Natural killer cell (primary cell): ENCODE data around the gene TTC7B. TPM values are rescaled to one million over a fixed set of nuclear protein-coding genes. Genes with fewer than 3 reads are reported as not detected.

Experiments
- ATAC-seq, 3 donors: fragments of 150-1000 bp in 2 of 3; fragments of 200-7000 bp in 1 of 3; cut with Tn5 transposase; 1 replicate in 1 of 3; 2 replicates in 2 of 3; pipeline ENCODE4 v1.10.0; 2021; ENCODE audit warnings: mild to moderate bottlenecking in 2 of 3, moderate library complexity in 2 of 3
- DNase-seq, 2 donors: peaks; one replicate each; pipeline versions ENCODE4 v3.0.0 to v3.0.0-alpha.2; 2013 to 2021; ENCODE audit warnings: mixed read lengths in 1 of 2
- H3K27ac ChIP-seq: one replicate; pipeline ENCODE4 v1.5.1; 2013; ENCODE audit warnings: mild to moderate bottlenecking, low read length
- H3K27me3 ChIP-seq: one replicate; pipeline ENCODE4 v1.6.1; 2013; ENCODE audit warnings: low read length; ENCODE audit not compliant: control insufficient read depth, insufficient read depth
- H3K36me3 ChIP-seq: one replicate; pipeline ENCODE4 v1.6.1; 2013; ENCODE audit warnings: low read length; ENCODE audit not compliant: control insufficient read depth, insufficient read depth
- H3K4me1 ChIP-seq: one replicate; pipeline ENCODE4 v1.6.1; 2013; ENCODE audit warnings: low read length; ENCODE audit not compliant: control insufficient read depth, insufficient read depth
- H3K4me3 ChIP-seq: one replicate; pipeline ENCODE4 v1.5.1; 2013; ENCODE audit warnings: low read length
- H3K9me3 ChIP-seq: one replicate; pipeline ENCODE4 v1.6.1; 2013; ENCODE audit warnings: low read length; ENCODE audit not compliant: control insufficient read depth, insufficient read depth
- H3K27ac Mint-ChIP-seq, 2 donors: one replicate each; pipeline ENCODE4 v1.8.0; 2022; ENCODE audit warnings: mild to moderate bottlenecking in 2 of 2, mixed read lengths in 2 of 2, moderate library complexity in 1 of 2
- H3K27me3 Mint-ChIP-seq, 2 donors: one replicate each; pipeline ENCODE4 v1.8.0; 2022; ENCODE audit warnings: low read depth in 2 of 2, mixed read lengths in 2 of 2
- H3K36me3 Mint-ChIP-seq: one replicate; pipeline ENCODE4 v1.8.0; 2022; ENCODE audit warnings: mixed read lengths
- H3K4me1 Mint-ChIP-seq, 2 donors: one replicate each; pipeline ENCODE4 v1.8.0; 2022; ENCODE audit warnings: mixed read lengths in 2 of 2
- H3K4me3 Mint-ChIP-seq: one replicate; pipeline ENCODE4 v1.8.0; 2022; ENCODE audit warnings: mild to moderate bottlenecking, moderate library complexity, mixed read lengths
- H3K9me3 Mint-ChIP-seq, 2 donors: one replicate each; pipeline ENCODE4 v1.8.0; 2022; ENCODE audit warnings: mixed read lengths in 2 of 2
- WGBS: methylation state at CpG from one replicate; pipeline ENCODE4 v1.1.7; 2013; ENCODE audit warnings: missing lambda C conversion rate; ENCODE audit not compliant: insufficient coverage; 5-methylcytosine and 5-hydroxymethylcytosine counted together
- intact Hi-C: fragments of 100-400 bp; cut with micrococcal nuclease; formaldehyde crosslinking; loops from one replicate; pipeline ENCODE4 v1.14.2; 2022
- total RNA-seq, 4 donors: library from RNA; stranded (reverse); fragments of 120-200 nt in 1 of 4; gene quantifications; one replicate each; pipeline versions ENCODE4 v1.2.3 to v1.2.4, GENCODE V29; 2013 to 2022
- TF ChIP-seq, protein P1 (sequence below): fragments of 200-600 bp; IDR thresholded peaks from one replicate; pipeline ENCODE4 v1.8.0; 2022; ENCODE audit warnings: antibody characterized with exemption

The TTC7B gene
- total RNA-seq, 3 donors from 2014 or later (not counting 1 experiment from before 2014, with no cell fraction given): 1.7 to 17.2 (median 5.9) TPM

GRCh38 chr14:90523544-90523943, 292.7 kb downstream of the TTC7B start:
- Mint-ChIP-seq H3K4me1 (no peaks in the 10 kb centered on the region), H3K36me3 (no peaks in the 10 kb centered on the region), H3K27ac (no peak overlapping the region), H3K27me3 (peaks cover 0 to 1% of the 10 kb centered on the region in 2 donors), H3K9me3 (no peaks in the 10 kb centered on the region), H3K4me3 (no peak overlapping the region)
- Histone ChIP-seq H3K4me3 (no peak overlapping the region), H3K9me3 (no peaks in the 10 kb centered on the region), H3K36me3 (no peaks in the 10 kb centered on the region), H3K27ac (no peak overlapping the region), H3K4me1 (no peaks in the 10 kb centered on the region), H3K27me3 (no peaks in the 10 kb centered on the region)
- TF ChIP-seq, protein P1, sequence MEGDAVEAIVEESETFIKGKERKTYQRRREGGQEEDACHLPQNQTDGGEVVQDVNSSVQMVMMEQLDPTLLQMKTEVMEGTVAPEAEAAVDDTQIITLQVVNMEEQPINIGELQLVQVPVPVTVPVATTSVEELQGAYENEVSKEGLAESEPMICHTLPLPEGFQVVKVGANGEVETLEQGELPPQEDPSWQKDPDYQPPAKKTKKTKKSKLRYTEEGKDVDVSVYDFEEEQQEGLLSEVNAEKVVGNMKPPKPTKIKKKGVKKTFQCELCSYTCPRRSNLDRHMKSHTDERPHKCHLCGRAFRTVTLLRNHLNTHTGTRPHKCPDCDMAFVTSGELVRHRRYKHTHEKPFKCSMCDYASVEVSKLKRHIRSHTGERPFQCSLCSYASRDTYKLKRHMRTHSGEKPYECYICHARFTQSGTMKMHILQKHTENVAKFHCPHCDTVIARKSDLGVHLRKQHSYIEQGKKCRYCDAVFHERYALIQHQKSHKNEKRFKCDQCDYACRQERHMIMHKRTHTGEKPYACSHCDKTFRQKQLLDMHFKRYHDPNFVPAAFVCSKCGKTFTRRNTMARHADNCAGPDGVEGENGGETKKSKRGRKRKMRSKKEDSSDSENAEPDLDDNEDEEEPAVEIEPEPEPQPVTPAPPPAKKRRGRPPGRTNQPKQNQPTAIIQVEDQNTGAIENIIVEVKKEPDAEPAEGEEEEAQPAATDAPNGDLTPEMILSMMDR: no peak
- DNase-seq (no peak), ATAC-seq (no peak)
- intact Hi-C loops: no loop called here
- WGBS: 90% methylated on average over 8 of the region's 8 CpGs

DNA sequence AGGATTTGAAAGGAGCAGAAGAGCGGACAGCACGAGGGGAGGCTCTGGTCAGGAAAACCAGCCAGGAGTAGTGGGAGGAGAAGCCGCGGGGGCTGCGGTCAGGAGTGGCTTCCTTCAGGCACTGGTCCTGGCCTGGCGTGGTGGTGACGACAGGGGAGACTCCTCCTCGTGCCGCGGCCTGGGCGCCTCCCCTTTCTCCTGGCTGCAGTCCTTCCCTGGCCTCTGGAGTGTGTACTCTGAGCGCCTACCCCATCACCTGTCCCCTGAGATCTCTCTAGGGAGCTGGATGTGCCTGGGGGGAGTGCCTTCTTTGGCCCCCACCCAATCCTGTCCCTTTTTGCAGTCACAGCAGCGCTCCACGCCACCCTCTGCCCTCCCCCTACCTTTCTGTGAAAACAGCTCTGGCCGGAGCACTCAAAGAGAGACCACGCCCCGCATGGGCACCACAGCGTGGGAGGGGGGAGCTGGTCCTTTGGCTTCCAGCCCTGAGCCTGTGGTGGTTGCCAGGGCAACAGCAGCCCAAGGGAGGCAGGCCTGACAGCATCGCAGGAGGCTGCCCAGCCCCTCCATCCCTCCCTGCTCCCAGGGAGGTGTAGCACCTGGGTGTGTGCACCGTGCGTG, 293.5 kb downstream of the TTC7B start:
- TF ChIP-seq, protein P1: no peak
- Mint-ChIP-seq H3K27ac (no peak overlapping the region), H3K36me3 (no peaks in the 10 kb centered on the region), H3K27me3 (no peaks in the 10 kb centered on the region), H3K9me3 (no peaks in the 10 kb centered on the region), H3K4me1 (no peaks in the 10 kb centered on the region), H3K4me3 (no peak overlapping the region)
- H3K27me3 ChIP-seq: no peaks in the 10 kb centered on the region
- H3K27ac ChIP-seq: no peak overlapping the region
- ATAC-seq (no peak), DNase-seq (no peak)
- H3K4me3 ChIP-seq: no peak overlapping the region
- intact Hi-C loops: no loop called here
- no peaks in the 10 kb centered on the region for H3K4me1 ChIP-seq
- H3K36me3 ChIP-seq: no peaks in the 10 kb centered on the region
- 60% methylated on average over 19 of the region's 21 CpGs for WGBS
- no peaks in the 10 kb centered on the region for H3K9me3 ChIP-seq

GRCh38 chr14:90521930-90522483, 294.2 kb downstream of the TTC7B start:
- no peaks in the 10 kb centered on the region for H3K27me3 Mint-ChIP-seq
- ATAC-seq: no peak
- no peak for DNase-seq
- H3K4me1 ChIP-seq: no peaks in the 10 kb centered on the region
- H3K27me3 ChIP-seq: no peaks in the 10 kb centered on the region
- TF ChIP-seq, protein P1: no peak
- 88% methylated on average over 18 of the region's 18 CpGs for WGBS
- H3K4me3 ChIP-seq: no peak overlapping the region
- H3K9me3 Mint-ChIP-seq: no peaks in the 10 kb centered on the region
- H3K36me3 ChIP-seq: no peaks in the 10 kb centered on the region
- intact Hi-C loops: no loop called here
- no peak overlapping the region for H3K4me3 Mint-ChIP-seq
- H3K36me3 Mint-ChIP-seq: no peaks in the 10 kb centered on the region
- no peaks in the 10 kb centered on the region for H3K4me1 Mint-ChIP-seq
- no peak overlapping the region for H3K27ac ChIP-seq
- H3K9me3 ChIP-seq: no peaks in the 10 kb centered on the region
- no peak overlapping the region for H3K27ac Mint-ChIP-seq
